B cell (primary cell): ENCODE measurements around the gene GNAI3. TPM values are rescaled to one million over a fixed set of nuclear protein-coding genes. Genes with fewer than 3 reads are reported as not detected.

ENCODE experiments used
- ATAC-seq: fragments of 200-7000 bp; cut with Tn5 transposase; one replicate; pipeline ENCODE4 v1.10.0; 2021; ENCODE audit warnings: low read depth, mild to moderate bottlenecking, moderate number of reproducible peaks, moderate library complexity
- CTCF ChIA-PET: fragments of 350-600 bp; sonication (Branson Sonifier 250); formaldehyde crosslinking; loops from one replicate; lab custom pipeline; 2021; ENCODE audit warnings: antibody characterized with exemption, inconsistent platforms; lab: Charles Lee
- POLR2A ChIA-PET: fragments of 350-600 bp; sonication (Branson Sonifier 250); formaldehyde crosslinking; loops from one replicate; lab custom pipeline; 2021; ENCODE audit warnings: antibody characterized with exemption; lab: Charles Lee
- DNase-seq: peaks from one replicate; pipeline ENCODE4 v3.0.0; 2013
- H2AFZ ChIP-seq: 2 replicates; pipeline ENCODE4 v1.6.1; 2012; ENCODE audit warnings: mild to moderate bottlenecking, low read depth, low read length; ENCODE audit not compliant: insufficient read depth, poor library complexity, severe bottlenecking
- H3K27ac ChIP-seq, 2 donors: 1 replicate in 1 of 2; 2 replicates in 1 of 2; pipeline ENCODE4 v1.5.1; 2012 to 2013; ENCODE audit warnings: low read length in 2 of 2, mild to moderate bottlenecking in 2 of 2, moderate library complexity in 1 of 2
- H3K27me3 ChIP-seq, 4 experiments: fragments of 200-600 bp in 1 of 4; sonication (generic) in 1 of 4; replicated peaks in 1 of 4; 1 replicate in 2 of 4; 2 replicates in 2 of 4; pipeline versions ENCODE4 v1.6.1 to v1.7.0; 2013 to 2016; ENCODE audit warnings: low read length in 3 of 4, mild to moderate bottlenecking in 2 of 4, mixed read lengths in 1 of 4, moderate library complexity in 1 of 4; ENCODE audit not compliant: insufficient read depth in 4 of 4, control insufficient read depth in 3 of 4; ENCODE audit errors: control extremely low read depth in 1 of 4
- H3K36me3 ChIP-seq, 2 experiments: replicated peaks in 1 of 2; 1 replicate in 1 of 2; 2 replicates in 1 of 2; pipeline versions ENCODE4 v1.6.1 to v1.7.1; 2013; ENCODE audit warnings: low read length in 1 of 2; ENCODE audit not compliant: insufficient read depth in 2 of 2, control insufficient read depth in 1 of 2; ENCODE audit errors: control extremely low read depth in 1 of 2, extremely low read depth in 1 of 2
- H3K4me1 ChIP-seq, 2 donors: fragments of 200-600 bp in 1 of 2; sonication (generic) in 1 of 2; 1 replicate in 1 of 2; 2 replicates in 1 of 2; pipeline versions ENCODE4 v1.5.1 to v1.6.1; 2013 to 2017; ENCODE audit warnings: low read length in 2 of 2; ENCODE audit not compliant: control insufficient read depth in 2 of 2, insufficient read depth in 2 of 2
- H3K4me2 ChIP-seq: replicated peaks from 2 replicates; pipeline ENCODE3; 2012; ENCODE audit warnings: mild to moderate bottlenecking, low read depth, low read length; ENCODE audit not compliant: poor library complexity, severe bottlenecking
- H3K4me3 ChIP-seq, 5 experiments: fragments of 200-600 bp in 1 of 5; sonication (generic) in 1 of 5; 1 replicate in 3 of 5; 2 replicates in 2 of 5; pipeline versions ENCODE4 v1.5.1 to v1.7.0; 2011 to 2016; ENCODE audit warnings: low read length in 4 of 5, mild to moderate bottlenecking in 4 of 5, low read depth in 2 of 5, control low read depth in 1 of 5, moderate library complexity in 1 of 5; ENCODE audit not compliant: insufficient read depth in 1 of 5; ENCODE audit errors: control extremely low read depth in 1 of 5, extremely low read depth in 1 of 5
- H3K79me2 ChIP-seq: fragments of 200-600 bp; sonication (generic); one replicate; pipeline ENCODE4 v1.6.0; 2016; ENCODE audit warnings: low read length; ENCODE audit not compliant: control insufficient read depth, insufficient read depth
- H3K9ac ChIP-seq: fragments of 200-600 bp; sonication (generic); 2 replicates; pipeline ENCODE4 v1.6.1; 2017; ENCODE audit warnings: mild to moderate bottlenecking, low read length, moderate library complexity
- H3K9me3 ChIP-seq, 3 donors: one replicate each; pipeline versions ENCODE4 v1.6.1 to v1.7.1; 2013; ENCODE audit warnings: low read length in 2 of 3; ENCODE audit not compliant: control insufficient read depth in 2 of 3, insufficient read depth in 1 of 3; ENCODE audit errors: control extremely low read depth in 1 of 3
- H4K20me1 ChIP-seq: 2 replicates; pipeline ENCODE4 v1.6.0; 2012; ENCODE audit warnings: mild to moderate bottlenecking, low read length; ENCODE audit not compliant: insufficient read depth, control insufficient read depth, poor library complexity, severe bottlenecking
- H3K27ac Mint-ChIP-seq: one replicate; pipeline ENCODE4 v1.8.0; 2021; ENCODE audit warnings: mixed read lengths
- H3K27me3 Mint-ChIP-seq: one replicate; pipeline ENCODE4 v1.8.0; 2021; ENCODE audit warnings: mixed read lengths
- H3K4me1 Mint-ChIP-seq: one replicate; pipeline ENCODE4 v1.8.0; 2021; ENCODE audit warnings: mixed read lengths
- H3K4me3 Mint-ChIP-seq: one replicate; pipeline ENCODE4 v1.8.0; 2021; ENCODE audit warnings: mixed read lengths
- H3K9me3 Mint-ChIP-seq: one replicate; pipeline ENCODE4 v1.8.0; 2022; ENCODE audit warnings: mixed read lengths; ENCODE audit not compliant: insufficient read depth
- CTCF ChIP-seq: fragments of 200-600 bp; IDR thresholded peaks from one replicate; pipeline ENCODE4 v1.8.0; 2022; ENCODE audit warnings: antibody characterized with exemption, mild to moderate bottlenecking
- EZH2 ChIP-seq: IDR thresholded peaks from 2 replicates; pipeline ENCODE4 v1.6.1; 2012; ENCODE audit warnings: borderline replicate concordance, low read depth, mild to moderate bottlenecking, moderate library complexity, low read length; ENCODE audit not compliant: insufficient read depth, poor library complexity, severe bottlenecking
- WGBS: methylation state at CpG from one replicate; pipeline ENCODE4 v1.1.5; 2013; ENCODE audit warnings: missing lambda C conversion rate; ENCODE audit not compliant: insufficient coverage; 5-methylcytosine and 5-hydroxymethylcytosine counted together
- intact Hi-C: fragments of 100-400 bp; cut with micrococcal nuclease; formaldehyde crosslinking; loops from one replicate; pipeline ENCODE4 v1.10.0; 2022
- polyA plus RNA-seq: library from polyadenylated mRNA; depleted of rRNA; stranded (reverse); fragments of >200 nt; gene quantifications from 2 replicates; pipeline ENCODE4 v1.2.3, GENCODE V29; 2012
- total RNA-seq, 2 donors: library from RNA; stranded (reverse); fragments of 120-200 nt in 1 of 2; gene quantifications; 1 replicate in 1 of 2; 2 replicates in 1 of 2; pipeline versions ENCODE4 v1.2.3 to v1.2.4, GENCODE V29; 2013 to 2022

Gene GNAI3
- total and polyA plus RNA-seq, 2 donors (not counting 1 experiment from before 2014, with no cell fraction given): 1.6 to 8.5 TPM

GRCh38 chr1:109616391-109616790 is 68.0 kb downstream of the GNAI3 start:
- peak overlapping the region; percentile 26 to 63 for H3K27ac ChIP-seq
- H3K27me3 ChIP-seq: peaks cover 0 to 3% (median 0%) of the 10 kb centered on the region in 4 experiments
- no peaks in the 10 kb centered on the region for H3K9me3 ChIP-seq
- peaks cover 23 to 37% of the 10 kb centered on the region in 2 donors for H3K4me1 ChIP-seq
- Mint-ChIP-seq H3K27ac (peak overlapping the region; percentile 38), H3K4me3 (no peak overlapping the region), H3K9me3 (no peaks in the 10 kb centered on the region), H3K4me1 (peaks cover 34% of the 10 kb centered on the region), H3K27me3 (peaks cover 3% of the 10 kb centered on the region)
- peak overlapping the region; percentile 0 for H3K4me2 ChIP-seq
- H3K36me3 ChIP-seq: no peaks in the 10 kb centered on the region
- H4K20me1 ChIP-seq: no peaks in the 10 kb centered on the region
- POLR2A ChIA-PET: no interaction called here
- WGBS: 78% methylated on average over 2 of the region's 3 CpGs
- no peak for DNase-seq
- intact Hi-C loops: loop anchor here (5.0 kb wide), 1 partner anchor 134 kb away; the partner anchor contains the start of gene ATXN7L2
- no peak for ATAC-seq
- CTCF ChIA-PET: interaction anchor here (0.9 to 3.1 kb wide), 5 partner anchors 14 to 70 kb away, joined by 4 to 18 read pairs (median 8); partner anchors contain the start of gene GNAI3
- no peak overlapping the region for H3K4me3 ChIP-seq
- H3K79me2 ChIP-seq: peaks cover 17% of the 10 kb centered on the region
- TF ChIP-seq CTCF: no peak
- no peak for TF ChIP-seq EZH2
- H2AFZ ChIP-seq: no peak overlapping the region
- H3K9ac ChIP-seq: no peak overlapping the region

GRCh38 chr1:109617291-109617801 is 68.9 kb downstream of the GNAI3 start:
- Histone ChIP-seq H3K9ac (no peak overlapping the region), H4K20me1 (no peaks in the 10 kb centered on the region), H3K36me3 (no peaks in the 10 kb centered on the region), H3K4me2 (no peak overlapping the region), H3K27me3 (peaks cover 0 to 3% (median 0%) of the 10 kb centered on the region in 4 experiments), H3K4me1 (peaks cover 33 to 46% of the 10 kb centered on the region in 2 donors), H3K79me2 (peaks cover 27% of the 10 kb centered on the region), H3K27ac (no peak overlapping the region), H3K4me3 (no peak overlapping the region), H3K9me3 (no peaks in the 10 kb centered on the region), H2AFZ (no peak overlapping the region)
- ATAC-seq: no peak
- Mint-ChIP-seq H3K9me3 (no peaks in the 10 kb centered on the region), H3K4me1 (peaks cover 43% of the 10 kb centered on the region), H3K27ac (peak overlapping the region; percentile 38), H3K4me3 (no peak overlapping the region), H3K27me3 (peaks cover 3% of the 10 kb centered on the region)
- WGBS: 80% methylated on average over 2 of the region's 3 CpGs
- no peak for DNase-seq
- ChIA-PET POLR2A (no interaction called here), CTCF (interaction anchor here (0.7 to 3.1 kb wide), 7 partner anchors 13 to 127 kb away, joined by 3 to 18 read pairs (median 6); partner anchors contain the start of gene GNAI3)
- no peak for TF ChIP-seq EZH2
- no peak for TF ChIP-seq CTCF
- intact Hi-C loops: loop anchor here (5.0 kb wide), 1 partner anchor 135 kb away; the partner anchor contains the start of gene ATXN7L2
